Occipital lobe (tissue), 2 donors: ENCODE measurements around the gene TMEM248. TPM values are rescaled to one million over a fixed set of nuclear protein-coding genes. Genes with fewer than 3 reads are reported as not detected.
A peak's percentile ranks its signal among the peaks of the same experiment; 100 is the strongest.
"Not testable (repeated sequence)": the region's sequence is repeated elsewhere in the genome, so short reads cannot be mapped to it uniquely, and the experiment has no call there.

Source experiments
- DNase-seq: peaks from one replicate; lab custom pipeline; 2025; lab: John Stamatoyannopoulos, UW
- total RNA-seq: library from RNA; depleted of rRNA; stranded (reverse); fragments of >200 nt; gene quantifications from one replicate; pipeline ENCODE4 v1.2.3, GENCODE V29; 2014

Gene TMEM248
- 54.4 TPM for total RNA-seq

GRCh38 chr7:66920769-66921395, at the start of gene TMEM248:
Gene TMEM248 (plus strand): TSS chr7:66921225. CDS start chr7:66941866, 20,641 bp downstream.
- peak; percentile 87 for DNase-seq

DNA sequence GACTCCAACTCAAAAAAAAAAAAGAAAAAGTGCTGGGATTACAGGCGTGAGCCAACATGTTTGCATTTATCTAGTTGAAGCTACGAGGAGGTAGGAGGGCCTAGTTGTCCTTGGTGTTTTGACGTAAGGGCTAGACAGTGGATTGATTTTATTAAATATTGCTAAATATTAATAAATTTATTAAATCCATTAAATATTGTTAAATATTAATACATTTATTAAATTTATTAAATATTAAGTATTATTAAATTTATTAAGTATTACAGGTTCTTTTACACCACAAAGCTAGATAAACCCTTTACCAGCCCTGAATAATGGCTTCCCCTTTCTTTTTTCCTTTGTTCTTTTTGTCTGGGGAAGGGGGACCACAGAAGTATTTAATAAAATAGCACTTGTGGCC, 47.5 kb upstream of the TMEM248 start:
- DNase-seq, result no peak

- DNase-seq, result no peak
Measured at GRCh38 chr7:66877577-66878300, 43.3 kb upstream of the TMEM248 start.

- DNase-seq, result not testable (repeated sequence)
Measured at GRCh38 chr7:66878301-66878685, 42.7 kb upstream of the TMEM248 start.

GRCh38 chr7:66880053-66880452, 41.0 kb upstream of the TMEM248 start:
- DNase-seq, result no peak

- not testable (repeated sequence) for DNase-seq
Measured at GRCh38 chr7:66880577-66880976, 40.4 kb upstream of the TMEM248 start.

DNA sequence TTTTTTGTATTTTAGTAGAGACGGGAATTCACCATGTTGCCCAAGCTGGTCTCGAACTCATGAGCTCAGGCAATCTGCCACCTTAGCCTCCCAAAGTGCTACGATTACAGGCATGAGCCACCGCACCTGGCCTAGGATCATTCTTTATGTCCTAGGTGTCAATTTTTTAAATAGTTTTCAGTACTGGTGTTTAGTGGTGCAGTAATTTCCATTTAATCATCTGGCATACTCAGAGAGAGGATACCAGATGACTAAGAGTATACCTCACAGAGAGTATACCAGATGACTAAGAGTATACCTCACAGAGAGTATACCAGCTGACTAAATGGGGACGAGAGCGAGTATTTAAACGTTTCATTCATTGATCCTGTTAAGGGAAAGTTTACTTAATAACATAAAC, 37.3 kb upstream of the TMEM248 start:
- DNase-seq, result no peak

GRCh38 chr7:66884556-66884955, 36.5 kb upstream of the TMEM248 start:
- not testable (repeated sequence) for DNase-seq

- DNase-seq, result no peak
Measured at GRCh38 chr7:66886152-66886551, 34.9 kb upstream of the TMEM248 start.

- not testable (repeated sequence) for DNase-seq
Measured at GRCh38 chr7:66888223-66888622, 32.8 kb upstream of the TMEM248 start.

DNA sequence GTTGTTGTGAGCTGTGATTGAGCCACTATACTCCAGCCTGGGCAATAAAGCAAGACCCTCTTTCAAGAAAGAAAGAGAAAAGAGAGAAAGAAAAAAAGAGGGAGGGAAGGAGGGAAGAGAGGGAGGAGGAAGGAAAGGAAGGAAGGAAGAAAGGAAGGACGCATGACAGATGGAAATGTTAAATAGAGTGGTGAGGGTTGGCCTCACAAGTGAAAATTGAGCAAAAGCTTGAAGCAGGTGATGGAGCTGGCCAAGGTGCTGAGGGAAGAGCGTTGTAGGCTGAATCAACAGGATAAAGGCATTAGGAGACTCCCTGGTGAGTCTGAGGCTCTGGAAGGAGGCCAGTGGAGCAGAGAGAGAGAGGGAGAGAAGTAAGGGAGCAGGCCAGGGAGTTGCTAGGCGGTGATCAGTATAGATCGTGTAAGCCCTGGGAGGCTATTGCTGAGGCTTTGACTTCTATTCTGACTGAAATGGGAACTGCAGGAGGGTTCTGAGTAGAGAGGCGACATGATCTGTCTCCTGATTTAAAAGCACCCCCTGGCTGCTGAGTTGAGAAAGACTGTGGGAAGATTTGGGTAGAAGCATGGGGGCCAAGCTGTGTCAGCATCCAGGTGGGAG, 26.5 kb upstream of the TMEM248 start:
- DNase-seq, result no peak

DNA sequence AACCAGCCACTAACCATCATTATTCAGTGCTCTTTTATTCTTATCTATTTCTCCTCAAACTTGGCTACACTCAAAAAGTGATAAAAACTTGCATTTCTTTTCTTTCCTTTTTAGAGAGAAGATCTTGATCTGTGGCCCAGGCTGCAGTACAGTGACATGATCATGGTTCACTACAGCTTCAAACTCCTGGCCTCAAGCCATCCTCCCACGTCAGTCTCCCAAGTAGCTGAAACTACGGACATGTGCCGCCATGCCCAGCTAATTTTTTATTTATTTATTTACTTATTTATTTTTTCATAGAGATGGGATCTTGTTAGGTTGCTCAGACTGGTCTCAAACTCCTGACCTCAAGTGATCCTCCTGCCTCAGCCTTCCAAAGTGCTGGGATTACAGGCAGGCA, 24.6 kb upstream of the TMEM248 start:
- no peak for DNase-seq

- peak; percentile 11 for DNase-seq
Measured at GRCh38 chr7:66899552-66900280, 21.3 kb upstream of the TMEM248 start.

GRCh38 chr7:66901941-66902843, 18.8 kb upstream of the TMEM248 start:
- DNase-seq, result no peak

DNA sequence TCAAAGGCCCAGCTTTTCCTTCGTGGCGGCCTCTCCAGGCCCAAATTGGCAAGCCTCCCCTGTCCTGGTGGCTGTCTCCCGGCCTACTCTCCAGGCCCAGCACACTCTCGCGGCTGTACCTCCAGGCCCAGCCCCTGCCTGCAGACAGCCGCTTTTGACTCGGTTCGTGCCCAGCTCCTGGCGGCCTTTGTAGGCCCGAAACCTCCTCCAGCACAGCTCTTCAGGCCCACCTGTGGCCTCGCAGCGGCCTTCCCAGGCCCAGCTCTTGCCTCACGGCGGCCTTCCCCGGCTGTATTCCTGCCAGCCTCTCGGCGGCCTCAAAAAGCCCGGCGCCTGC, 18.2 kb upstream of the TMEM248 start:
- no peak for DNase-seq

GRCh38 chr7:66903360-66904062, 17.5 kb upstream of the TMEM248 start:
- DNase-seq, result no peak

- DNase-seq, result no peak
Measured at GRCh38 chr7:66904063-66904593, 16.9 kb upstream of the TMEM248 start.

DNA sequence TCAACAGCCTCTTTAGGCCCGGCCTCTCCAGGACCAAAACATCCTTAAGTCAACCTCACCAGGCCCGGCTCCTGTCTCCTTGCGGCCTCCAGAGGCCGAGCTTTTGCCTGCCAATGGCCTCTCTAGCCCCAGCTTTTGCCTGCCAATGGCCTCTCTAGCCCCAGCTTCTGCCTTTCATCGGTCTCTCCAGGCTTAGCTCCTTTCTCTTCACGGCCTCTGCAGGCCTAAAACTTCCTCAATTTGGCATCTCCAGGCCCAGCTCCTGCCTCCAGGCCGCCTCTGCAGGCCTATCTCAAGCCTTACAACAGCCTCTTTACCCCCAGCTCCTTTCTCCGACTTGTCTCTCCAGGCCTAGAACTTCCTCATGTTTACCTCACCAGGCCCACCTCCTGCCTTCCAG, 15.7 kb upstream of the TMEM248 start:
- DNase-seq, result no peak

DNA sequence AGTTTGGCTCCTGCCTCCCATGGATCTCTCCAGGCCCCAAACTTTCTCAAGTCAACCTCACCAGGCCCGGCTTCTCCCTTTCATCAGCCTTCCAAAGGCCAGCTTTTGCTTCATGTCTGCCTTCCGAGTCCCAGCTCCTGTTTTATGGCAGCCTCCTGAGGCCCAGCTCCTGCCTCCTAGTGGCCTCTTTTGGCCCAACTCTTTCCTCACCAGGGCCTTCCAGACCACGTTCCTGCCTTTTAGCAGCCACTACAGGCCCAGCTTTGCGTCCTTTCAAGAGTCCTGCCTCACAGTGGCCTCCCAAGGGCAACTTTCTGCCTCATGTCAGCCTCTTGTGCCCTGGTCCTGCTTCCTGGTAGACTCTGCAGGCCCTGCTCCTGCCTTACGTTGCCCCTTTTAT, 15.3 kb upstream of the TMEM248 start:
- DNase-seq, result no peak

GRCh38 chr7:66907731-66908130, 13.3 kb upstream of the TMEM248 start:
- DNase-seq, result no peak
